Thoracic aorta (tissue), 2 donors: ENCODE data around the gene KIAA0408. TPM values are rescaled to one million over a fixed set of nuclear protein-coding genes. Genes with fewer than 3 reads are reported as not detected.

Experiments used
- ATAC-seq: fragments of 150-250 bp; one replicate; pipeline ENCODE4 v1.8.0; 2017; ENCODE audit warnings: low read depth; ENCODE audit not compliant: insufficient number of reproducible peaks, low FRiP score
- DNase-seq: peaks from one replicate; pipeline ENCODE4 v3.0.0-alpha.2; 2020; ENCODE audit warnings: low spot score
- H3K27ac ChIP-seq, 2 donors: fragments of 200-600 bp; sonication (generic); 1 replicate in 1 of 2; 2 replicates in 1 of 2; pipeline ENCODE4 v1.5.1; 2016; ENCODE audit warnings: mild to moderate bottlenecking in 2 of 2, moderate library complexity in 2 of 2
- H3K27me3 ChIP-seq: fragments of 200-600 bp; sonication (generic); replicated peaks from 2 replicates; pipeline ENCODE4 v1.6.0; 2016; ENCODE audit warnings: mild to moderate bottlenecking; ENCODE audit not compliant: insufficient read depth
- H3K36me3 ChIP-seq: fragments of 200-600 bp; sonication (generic); one replicate; pipeline ENCODE4 v1.5.1; 2016
- H3K4me1 ChIP-seq, 2 donors: fragments of 200-600 bp; sonication (generic); 1 replicate in 1 of 2; 2 replicates in 1 of 2; pipeline versions ENCODE4 v1.5.1 to v1.6.0; 2016; ENCODE audit warnings: low read depth in 2 of 2, mild to moderate bottlenecking in 1 of 2; ENCODE audit not compliant: control insufficient read depth in 1 of 2
- H3K4me3 ChIP-seq: fragments of 200-600 bp; sonication (generic); 2 replicates; pipeline ENCODE4 v1.5.1; 2016; ENCODE audit warnings: mild to moderate bottlenecking
- H3K9me3 ChIP-seq: fragments of 200-600 bp; sonication (generic); 2 replicates; pipeline ENCODE4 v1.5.1; 2016
- total RNA-seq, 2 donors: library from RNA; depleted of rRNA; stranded (reverse); fragments of >200 nt; gene quantifications; one replicate each; pipeline versions ENCODE4 v1.1.0 to v1.2.3, GENCODE V29; 2016
- TF ChIP-seq, protein P1 (sequence below): fragments of 200-600 bp; sonication (generic); IDR thresholded peaks from one replicate; pipeline ENCODE4 v1.5.1; 2019; ENCODE audit warnings: antibody characterized with exemption

Gene KIAA0408
- total RNA-seq, 2 donors from 2014 or later = 0.68 to 4.7 TPM

- TF ChIP-seq, protein P1, sequence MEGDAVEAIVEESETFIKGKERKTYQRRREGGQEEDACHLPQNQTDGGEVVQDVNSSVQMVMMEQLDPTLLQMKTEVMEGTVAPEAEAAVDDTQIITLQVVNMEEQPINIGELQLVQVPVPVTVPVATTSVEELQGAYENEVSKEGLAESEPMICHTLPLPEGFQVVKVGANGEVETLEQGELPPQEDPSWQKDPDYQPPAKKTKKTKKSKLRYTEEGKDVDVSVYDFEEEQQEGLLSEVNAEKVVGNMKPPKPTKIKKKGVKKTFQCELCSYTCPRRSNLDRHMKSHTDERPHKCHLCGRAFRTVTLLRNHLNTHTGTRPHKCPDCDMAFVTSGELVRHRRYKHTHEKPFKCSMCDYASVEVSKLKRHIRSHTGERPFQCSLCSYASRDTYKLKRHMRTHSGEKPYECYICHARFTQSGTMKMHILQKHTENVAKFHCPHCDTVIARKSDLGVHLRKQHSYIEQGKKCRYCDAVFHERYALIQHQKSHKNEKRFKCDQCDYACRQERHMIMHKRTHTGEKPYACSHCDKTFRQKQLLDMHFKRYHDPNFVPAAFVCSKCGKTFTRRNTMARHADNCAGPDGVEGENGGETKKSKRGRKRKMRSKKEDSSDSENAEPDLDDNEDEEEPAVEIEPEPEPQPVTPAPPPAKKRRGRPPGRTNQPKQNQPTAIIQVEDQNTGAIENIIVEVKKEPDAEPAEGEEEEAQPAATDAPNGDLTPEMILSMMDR = no peak
- Histone ChIP-seq H3K4me3 (no peak overlapping the region), H3K9me3 (no peaks in the 10 kb centered on the region), H3K27ac (no peak overlapping the region), H3K36me3 (no peaks in the 10 kb centered on the region), H3K27me3 (no peaks in the 10 kb centered on the region), H3K4me1 (no peaks in the 10 kb centered on the region)
- DNase-seq = no peak
- no peak for ATAC-seq
Measured at GRCh38 chr6:127475135-127475822, 16.1 kb upstream of the KIAA0408 start.

- H3K9me3 ChIP-seq = no peaks in the 10 kb centered on the region
- TF ChIP-seq, protein P1 = no peak
- no peaks in the 10 kb centered on the region for H3K27me3 ChIP-seq
- H3K4me3 ChIP-seq = no peak overlapping the region
- no peaks in the 10 kb centered on the region for H3K36me3 ChIP-seq
- no peak overlapping the region for H3K27ac ChIP-seq
- H3K4me1 ChIP-seq = no peaks in the 10 kb centered on the region
- DNase-seq (no peak), ATAC-seq (no peak)
Measured at GRCh38 chr6:127471379-127472255, 12.4 kb upstream of the KIAA0408 start.

DNA sequence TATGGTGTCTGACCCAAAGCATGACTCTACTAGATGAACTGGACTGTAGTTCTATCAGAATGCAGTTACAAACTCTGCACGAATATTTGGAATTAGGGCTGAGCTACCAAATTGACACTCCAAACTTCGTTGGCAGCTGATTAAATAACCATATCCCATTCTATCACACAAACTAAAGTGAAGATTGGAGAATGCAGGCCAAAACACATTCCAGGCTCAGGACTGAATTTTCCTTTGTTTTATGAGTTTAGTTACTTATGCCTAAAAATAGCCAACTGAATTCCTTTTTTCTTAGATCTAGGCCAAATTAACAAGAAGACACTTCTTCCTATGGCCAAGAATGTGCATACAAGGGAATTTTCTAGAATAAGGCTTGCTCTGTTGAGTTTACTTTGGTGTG, 9.7 kb upstream of the KIAA0408 start:
- H3K9me3 ChIP-seq = no peaks in the 10 kb centered on the region
- H3K36me3 ChIP-seq = no peaks in the 10 kb centered on the region
- H3K4me1 ChIP-seq = peaks cover 11 to 15% of the 10 kb centered on the region in 2 donors
- no peak overlapping the region for H3K4me3 ChIP-seq
- no peak overlapping the region for H3K27ac ChIP-seq
- H3K27me3 ChIP-seq = no peaks in the 10 kb centered on the region
- TF ChIP-seq, protein P1 = no peak
- no peak for DNase-seq
- ATAC-seq = no peak

DNA sequence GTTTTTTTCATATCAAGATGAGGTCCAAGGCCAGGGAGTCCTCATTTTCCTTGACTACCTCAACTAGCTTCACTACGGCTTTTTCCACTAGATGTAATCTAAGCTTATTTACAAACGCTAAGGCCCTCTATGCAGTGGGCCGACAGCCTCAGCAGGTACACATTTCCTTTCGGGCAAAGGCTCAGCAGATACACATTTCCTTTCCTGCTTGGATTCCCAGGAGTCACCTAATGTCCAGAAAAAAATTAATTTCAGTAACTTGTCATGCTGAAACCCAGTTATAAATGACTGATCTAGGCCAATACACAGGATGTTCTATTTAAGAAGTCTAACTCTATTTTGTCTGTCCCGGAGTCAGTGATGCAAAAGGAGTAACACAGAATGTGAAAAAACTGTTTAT, 7.2 kb upstream of the KIAA0408 start:
- no peak for DNase-seq
- Histone ChIP-seq H3K36me3 (no peaks in the 10 kb centered on the region), H3K4me3 (no peak overlapping the region), H3K4me1 (peaks cover 15 to 29% of the 10 kb centered on the region in 2 donors), H3K27me3 (no peaks in the 10 kb centered on the region), H3K9me3 (no peaks in the 10 kb centered on the region), H3K27ac (no peak overlapping the region)
- TF ChIP-seq, protein P1 = no peak
- ATAC-seq = no peak

DNA sequence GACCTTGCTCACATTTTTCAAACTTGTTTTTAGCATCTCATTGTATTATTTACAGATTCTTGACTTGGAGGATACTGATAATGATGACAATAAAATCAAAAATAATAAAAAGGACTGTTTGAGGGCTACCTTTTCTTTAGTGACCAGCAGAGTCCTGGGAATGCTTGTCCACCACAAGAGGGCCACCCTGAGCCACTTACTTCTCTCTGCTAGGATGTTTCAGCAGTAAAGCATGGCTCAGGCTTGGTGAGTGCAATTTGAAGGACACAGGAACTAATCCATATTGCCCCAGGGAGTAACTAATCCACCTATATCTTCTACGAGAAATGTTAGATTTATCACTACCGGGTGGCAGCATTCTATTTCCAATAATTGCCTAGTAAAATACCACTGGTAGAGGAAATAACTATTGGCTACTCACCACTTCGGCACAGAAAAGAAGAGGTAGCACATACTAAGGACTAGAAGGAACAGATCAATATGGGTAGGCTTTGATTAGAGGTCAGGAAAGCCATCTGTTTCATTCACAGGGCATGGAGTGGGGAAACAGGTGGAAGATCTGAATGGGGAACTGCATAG, 5.8 kb upstream of the KIAA0408 start:
- peaks cover 15 to 30% of the 10 kb centered on the region in 2 donors for H3K4me1 ChIP-seq
- peak; percentile 77 for ATAC-seq
- H3K4me3 ChIP-seq = peak overlapping the region; percentile 16
- no peak for DNase-seq
- no peaks in the 10 kb centered on the region for H3K36me3 ChIP-seq
- peak overlapping the region; percentile 73 to 80 for H3K27ac ChIP-seq
- TF ChIP-seq, protein P1 = peak; percentile 77
- H3K9me3 ChIP-seq = no peaks in the 10 kb centered on the region
- H3K27me3 ChIP-seq = no peaks in the 10 kb centered on the region
